HEK293T (cell line): ENCODE data around the gene ATAD3A.

Experiments
- BHLHE40 ChIP-seq: fragments of 450-650 bp; IDR thresholded peaks from 2 replicates; pipeline ENCODE4 v1.6.1; 2016; ENCODE audit warnings: mild to moderate bottlenecking, moderate library complexity, borderline replicate concordance
- FOXK2 ChIP-seq: fragments of 450-650 bp; IDR thresholded peaks from 2 replicates; pipeline ENCODE4 v1.6.1; 2016; ENCODE audit warnings: mild to moderate bottlenecking
- FOXM1 ChIP-seq: fragments of 450-650 bp; IDR thresholded peaks from 2 replicates; pipeline ENCODE4 v1.6.1; 2017; ENCODE audit warnings: mild to moderate bottlenecking, borderline replicate concordance
- HDGF ChIP-seq: fragments of 450-650 bp; IDR thresholded peaks from 2 replicates; pipeline ENCODE4 v1.6.1; 2017; ENCODE audit warnings: antibody characterized with exemption, borderline replicate concordance
- PKNOX1 ChIP-seq: fragments of 450-650 bp; IDR thresholded peaks from 2 replicates; pipeline ENCODE4 v1.6.1; 2016
- SUZ12 ChIP-seq: fragments of 450-650 bp; IDR thresholded peaks from 2 replicates; pipeline ENCODE4 v1.6.1; 2016; ENCODE audit warnings: mild to moderate bottlenecking

GRCh38 chr1:1507305-1507704 lies 4.7 kb upstream of the ATAD3A start:
- TF ChIP-seq SUZ12 = no peak
- TF ChIP-seq FOXM1 = no peak
- TF ChIP-seq PKNOX1 = no peak
- TF ChIP-seq FOXK2 = no peak
- TF ChIP-seq BHLHE40 = no peak
- no peak for TF ChIP-seq HDGF
